Measurements from ENCODE around the gene FBXL7.

Gene FBXL7

DNA sequence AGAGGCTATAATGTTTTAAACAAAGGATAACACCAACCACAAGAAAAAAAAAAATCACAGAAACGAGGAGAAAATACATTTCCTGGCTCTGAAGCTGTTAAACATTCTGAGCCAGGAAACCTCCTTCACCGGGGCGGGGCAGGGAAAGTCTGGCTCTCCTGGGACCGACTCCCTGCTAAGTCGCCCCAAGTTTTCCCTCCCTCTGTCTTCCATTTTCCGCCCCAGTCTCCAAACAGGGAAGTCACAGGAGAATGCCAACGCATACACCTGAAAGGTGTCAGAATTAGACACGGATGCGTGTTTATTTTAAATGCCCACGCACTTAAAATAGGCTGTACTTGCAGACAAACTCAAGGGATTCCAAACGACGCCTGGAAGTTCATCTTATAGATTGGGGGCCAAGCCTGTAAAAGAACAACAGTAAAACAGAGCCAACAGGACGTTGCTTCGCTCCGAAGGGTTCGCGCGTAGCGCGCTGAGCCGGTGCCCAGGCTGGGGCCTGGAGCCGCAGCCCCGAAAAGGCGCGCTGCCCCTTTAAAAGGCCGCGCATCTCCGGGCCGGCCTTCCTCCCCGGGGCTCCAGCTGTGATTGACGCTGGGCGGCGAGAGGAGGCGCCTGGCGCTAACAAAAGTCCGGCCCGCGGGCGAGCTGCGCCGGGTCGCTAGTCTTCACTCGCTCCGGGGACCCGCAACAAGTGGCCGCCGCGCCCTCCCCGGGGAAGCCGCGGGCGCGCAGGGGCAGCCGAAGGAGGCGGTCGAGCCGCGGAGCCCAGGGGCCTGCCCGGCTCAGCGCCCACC lies at the start of gene FBXL7:
Gene FBXL7, plus strand, starts transcription at position 653 of the 797 bp plus-strand sequence.
- H3K27ac ChIP-seq, result no peak within 1 kb of the TSS
- no peaks in the 10 kb centered on the region for H3K36me3 ChIP-seq
- TF ChIP-seq Cebpa-rat (IDR thresholded peaks at IDR 0.05), result no peak
- H3K9me3 ChIP-seq, result peaks cover 19% of the 10 kb centered on the region
- no peak within 1 kb of the TSS for H3K4me3 ChIP-seq
- no peak within 1 kb of the TSS for H3K4me2 ChIP-seq
- H3K27me3 ChIP-seq, result no peaks in the 10 kb centered on the region
- H3K4me1 ChIP-seq, result no peaks in the 10 kb centered on the region
- no peak within 1 kb of the TSS for H3K9ac ChIP-seq
- H4K20me1 ChIP-seq, result no peaks in the 10 kb centered on the region

DNA sequence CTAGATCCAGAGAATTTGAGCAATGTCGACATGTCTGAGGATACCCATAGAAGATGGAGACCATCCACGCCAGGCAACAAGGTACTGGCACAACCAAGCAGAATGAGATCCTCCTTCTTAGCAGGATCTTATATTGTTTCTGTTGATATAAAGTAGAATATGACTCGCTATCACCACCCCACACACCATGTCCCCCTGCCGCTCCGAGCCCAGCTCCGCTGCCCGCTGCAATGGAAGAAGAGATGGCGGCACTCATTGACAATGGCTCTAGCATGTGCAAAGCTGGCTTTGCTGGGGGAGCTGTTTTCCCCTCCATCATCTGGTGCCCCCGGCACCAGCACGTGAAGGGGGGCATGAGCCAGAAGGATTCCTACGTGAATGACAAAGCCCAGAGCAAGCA lies 49.5 kb upstream of the FBXL7 start:
- H3K27me3 ChIP-seq, result no peaks in the 10 kb centered on the region
- no peak overlapping the region for H3K27ac ChIP-seq
- H3K4me1 ChIP-seq, result no peaks in the 10 kb centered on the region
- no peak for TF ChIP-seq Cebpa-rat (IDR thresholded peaks at IDR 0.05)
- H3K36me3 ChIP-seq, result no peaks in the 10 kb centered on the region
- H3K9me3 ChIP-seq, result no peaks in the 10 kb centered on the region
- no peak overlapping the region for H3K4me2 ChIP-seq
- H3K4me3 ChIP-seq, result no peak overlapping the region
- no peaks in the 10 kb centered on the region for H4K20me1 ChIP-seq
- no peak overlapping the region for H3K9ac ChIP-seq

GRCh38 chr5:15450949-15451348 lies 49.0 kb upstream of the FBXL7 start:
- Histone ChIP-seq H3K9ac (no peak overlapping the region), H3K27me3 (no peaks in the 10 kb centered on the region), H3K4me1 (no peaks in the 10 kb centered on the region), H3K27ac (no peak overlapping the region), H3K4me3 (no peak overlapping the region), H4K20me1 (no peaks in the 10 kb centered on the region), H3K4me2 (no peak overlapping the region), H3K36me3 (no peaks in the 10 kb centered on the region), H3K9me3 (no peaks in the 10 kb centered on the region)
- TF ChIP-seq Cebpa-rat (IDR thresholded peaks at IDR 0.05), result no peak

DNA sequence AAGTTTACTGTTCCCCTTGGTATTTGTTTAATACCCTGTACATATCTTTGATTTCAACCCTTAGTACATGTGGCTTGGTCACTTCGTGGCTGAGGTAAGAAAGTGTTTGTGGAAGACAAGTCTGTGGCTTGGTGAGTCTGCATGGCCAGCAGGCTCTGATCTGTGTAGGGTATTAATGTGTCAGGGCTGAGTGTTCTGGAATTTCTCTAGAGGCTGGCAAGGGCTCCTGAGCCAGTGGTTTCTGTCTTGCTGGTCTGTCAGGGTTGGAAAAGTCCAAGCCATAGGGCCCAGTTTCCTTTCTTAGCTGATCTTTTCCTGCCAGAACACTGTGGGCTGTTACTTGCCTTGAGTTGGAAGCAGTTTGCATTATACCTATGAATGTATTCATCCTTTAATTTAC lies 48.0 kb upstream of the FBXL7 start:
- no peak overlapping the region for H3K4me3 ChIP-seq
- H3K36me3 ChIP-seq, result no peaks in the 10 kb centered on the region
- no peak overlapping the region for H3K27ac ChIP-seq
- no peaks in the 10 kb centered on the region for H4K20me1 ChIP-seq
- no peaks in the 10 kb centered on the region for H3K4me1 ChIP-seq
- no peaks in the 10 kb centered on the region for H3K9me3 ChIP-seq
- no peak for TF ChIP-seq Cebpa-rat (IDR thresholded peaks at IDR 0.05)
- no peak overlapping the region for H3K4me2 ChIP-seq
- H3K27me3 ChIP-seq, result no peaks in the 10 kb centered on the region
- no peak overlapping the region for H3K9ac ChIP-seq

- Histone ChIP-seq H3K4me3 (no peak overlapping the region), H3K27me3 (no peaks in the 10 kb centered on the region), H3K4me2 (no peak overlapping the region), H3K9ac (no peak overlapping the region), H4K20me1 (no peaks in the 10 kb centered on the region), H3K4me1 (no peaks in the 10 kb centered on the region), H3K9me3 (no peaks in the 10 kb centered on the region), H3K27ac (no peak overlapping the region), H3K36me3 (no peaks in the 10 kb centered on the region)
- TF ChIP-seq Cebpa-rat (IDR thresholded peaks at IDR 0.05), result no peak
Measured at GRCh38 chr5:15452781-15453180, 47.2 kb upstream of the FBXL7 start.

DNA sequence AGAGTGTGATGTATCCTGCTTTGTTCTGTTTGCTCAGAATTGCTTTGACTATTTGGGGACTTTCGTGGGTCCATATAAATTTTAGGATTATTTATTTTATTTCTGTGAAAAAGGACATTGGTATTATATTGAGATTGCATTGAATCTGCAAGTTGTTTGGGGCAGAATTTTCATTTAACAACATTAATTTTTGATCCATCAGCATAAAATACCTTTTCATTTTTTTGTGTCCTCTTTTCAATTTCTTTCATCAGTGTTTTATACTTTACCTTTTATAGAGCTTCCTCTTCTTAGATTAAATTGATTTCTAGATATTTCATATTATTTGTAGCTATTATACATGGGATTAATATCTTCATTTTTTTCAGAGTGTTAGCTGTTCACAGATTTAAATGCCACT lies 40.8 kb upstream of the FBXL7 start:
- Histone ChIP-seq H3K27me3 (no peaks in the 10 kb centered on the region), H3K36me3 (no peaks in the 10 kb centered on the region), H3K4me2 (no peak overlapping the region), H3K9me3 (no peaks in the 10 kb centered on the region), H3K4me1 (no peaks in the 10 kb centered on the region), H4K20me1 (no peaks in the 10 kb centered on the region), H3K4me3 (no peak overlapping the region), H3K27ac (no peak overlapping the region), H3K9ac (no peak overlapping the region)
- no peak for TF ChIP-seq Cebpa-rat (IDR thresholded peaks at IDR 0.05)

- no peaks in the 10 kb centered on the region for H3K36me3 ChIP-seq
- no peaks in the 10 kb centered on the region for H4K20me1 ChIP-seq
- H3K4me3 ChIP-seq, result no peak overlapping the region
- H3K27me3 ChIP-seq, result no peaks in the 10 kb centered on the region
- no peak for TF ChIP-seq Cebpa-rat (IDR thresholded peaks at IDR 0.05)
- no peaks in the 10 kb centered on the region for H3K9me3 ChIP-seq
- H3K9ac ChIP-seq, result no peak overlapping the region
- H3K27ac ChIP-seq, result no peak overlapping the region
- H3K4me2 ChIP-seq, result no peak overlapping the region
- no peaks in the 10 kb centered on the region for H3K4me1 ChIP-seq
Measured at GRCh38 chr5:15463231-15463980, 36.6 kb upstream of the FBXL7 start.

DNA sequence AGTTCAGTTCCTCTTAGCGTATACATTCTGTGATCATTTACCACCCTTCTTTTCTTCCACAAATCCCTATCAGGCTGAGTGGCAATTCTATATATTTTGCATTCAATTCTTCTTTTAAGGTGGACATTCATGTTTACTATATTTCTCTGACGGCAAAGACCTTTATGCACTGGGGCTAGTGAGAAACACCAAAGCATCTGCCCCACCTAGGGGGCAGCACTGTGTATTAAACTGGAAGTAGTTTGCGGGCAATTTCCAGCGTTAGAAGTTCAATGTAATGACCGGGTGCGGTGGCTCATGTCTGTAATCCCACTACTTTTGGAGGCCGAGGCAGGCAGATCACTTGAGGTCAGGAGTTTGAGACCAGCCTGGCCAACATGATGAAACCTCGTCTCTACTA lies 27.9 kb upstream of the FBXL7 start:
- Histone ChIP-seq H3K9ac (no peak overlapping the region), H4K20me1 (no peaks in the 10 kb centered on the region), H3K27ac (no peak overlapping the region), H3K9me3 (no peaks in the 10 kb centered on the region), H3K4me3 (no peak overlapping the region), H3K36me3 (no peaks in the 10 kb centered on the region), H3K4me2 (no peak overlapping the region), H3K27me3 (no peaks in the 10 kb centered on the region), H3K4me1 (no peaks in the 10 kb centered on the region)
- no peak for TF ChIP-seq Cebpa-rat (IDR thresholded peaks at IDR 0.05)

GRCh38 chr5:15474143-15474719 lies 25.7 kb upstream of the FBXL7 start:
- Histone ChIP-seq H3K27ac (no peak overlapping the region), H3K9ac (no peak overlapping the region), H3K27me3 (no peaks in the 10 kb centered on the region), H3K4me3 (no peak overlapping the region), H3K36me3 (no peaks in the 10 kb centered on the region), H4K20me1 (no peaks in the 10 kb centered on the region), H3K9me3 (peaks cover 4% of the 10 kb centered on the region; the same call in 1 of the 2 replicates), H3K4me2 (no peak overlapping the region), H3K4me1 (no peaks in the 10 kb centered on the region)
- TF ChIP-seq Cebpa-rat (IDR thresholded peaks at IDR 0.05), result no peak

DNA sequence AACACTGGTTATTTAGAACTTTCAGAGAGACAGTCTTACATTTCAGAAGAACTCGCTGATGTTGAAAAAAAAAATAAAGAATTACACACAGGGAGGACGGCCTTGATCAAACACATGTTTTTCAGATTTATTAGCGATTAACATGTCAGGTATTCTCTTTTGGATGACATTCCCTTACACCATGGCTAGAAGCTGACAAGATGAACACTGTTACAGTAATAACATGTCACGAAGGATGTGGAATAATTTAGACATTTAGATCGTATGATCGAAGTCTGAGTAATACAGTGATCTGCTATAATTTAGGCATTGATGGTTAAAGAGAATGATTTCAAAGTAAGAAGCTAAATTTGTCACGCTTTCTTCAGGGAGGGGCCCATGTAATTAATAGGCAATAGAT lies 24.6 kb upstream of the FBXL7 start:
- Histone ChIP-seq H3K27me3 (no peaks in the 10 kb centered on the region), H3K27ac (no peak overlapping the region), H4K20me1 (no peaks in the 10 kb centered on the region), H3K9me3 (peaks cover 4% of the 10 kb centered on the region; the same call in 1 of the 2 replicates), H3K36me3 (no peaks in the 10 kb centered on the region), H3K4me3 (no peak overlapping the region), H3K4me1 (peaks cover 1% of the 10 kb centered on the region; the same call in 1 of the 2 replicates), H3K4me2 (no peak overlapping the region), H3K9ac (no peak overlapping the region)
- no peak for TF ChIP-seq Cebpa-rat (IDR thresholded peaks at IDR 0.05)
